GM19467 (cell line): ENCODE results near the gene CCDC188.

Experiments
- ATAC-seq: cut with Tn5 transposase; IDR thresholded peaks from one replicate; pipeline ENCODE4 v1.9.1; 2021; ENCODE audit warnings: mild to moderate bottlenecking, moderate library complexity; ENCODE audit not compliant: unreplicated experiment

The CCDC188 gene

DNA sequence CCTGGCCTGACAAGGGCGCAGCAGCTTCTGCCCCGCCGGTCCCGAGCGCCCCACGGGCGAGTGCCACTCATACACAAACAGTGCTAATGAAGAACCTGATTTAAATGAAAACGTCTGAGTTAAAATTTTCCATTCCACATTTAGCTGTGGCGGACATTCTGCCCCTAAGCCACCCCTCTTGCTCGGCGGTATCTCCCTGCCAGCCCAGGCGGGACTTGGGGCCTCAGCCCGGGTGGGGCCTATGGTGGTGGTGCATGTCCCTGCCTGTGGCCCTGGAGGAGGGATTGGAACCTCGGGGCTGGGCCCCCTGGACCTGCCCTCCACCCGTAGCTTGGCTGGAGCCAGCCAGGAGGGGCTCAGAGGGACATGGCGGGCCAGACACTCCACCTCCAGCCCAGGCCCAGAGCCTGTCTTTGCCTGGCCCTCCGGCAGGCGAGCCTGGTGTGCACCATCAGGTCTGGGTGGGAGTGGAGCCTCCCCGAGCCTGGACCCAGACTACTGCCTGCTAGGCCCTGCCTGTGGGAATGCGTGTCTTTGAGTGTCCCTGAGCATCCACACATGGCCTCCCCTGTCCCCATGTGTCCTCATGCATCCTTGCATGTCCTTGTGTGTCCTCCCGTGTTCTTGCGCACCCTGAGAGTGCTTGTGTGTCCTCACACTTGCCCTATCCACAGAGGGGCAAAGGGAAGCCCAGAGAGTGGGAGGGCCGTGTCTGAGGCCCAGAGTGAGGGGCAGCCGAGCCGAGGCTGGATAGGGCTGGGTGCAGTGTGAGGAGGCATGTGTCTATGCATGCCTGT lies 14.9 kb downstream of the CCDC188 start:
- no peak for ATAC-seq

DNA sequence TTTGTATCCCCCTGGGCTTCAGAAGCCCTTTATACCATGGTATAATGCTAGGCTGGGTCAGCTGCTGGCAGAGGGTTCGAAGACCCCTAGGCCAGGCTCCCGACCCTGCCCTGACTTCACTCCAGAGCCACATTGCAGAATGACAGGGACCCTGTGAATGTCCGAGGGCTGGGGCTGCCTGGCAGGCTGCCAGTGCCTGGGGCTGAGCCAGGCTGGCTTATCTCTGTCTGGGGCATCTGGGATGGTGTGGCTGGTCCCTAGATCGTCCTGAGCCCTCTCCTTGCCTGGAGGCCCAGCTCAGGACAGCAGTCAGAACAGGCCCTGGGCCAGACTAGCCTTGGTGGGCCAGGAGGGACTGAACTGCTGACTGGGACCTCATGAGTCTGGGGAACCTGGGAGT lies 15.6 kb downstream of the CCDC188 start:
- ATAC-seq, result no peak

DNA sequence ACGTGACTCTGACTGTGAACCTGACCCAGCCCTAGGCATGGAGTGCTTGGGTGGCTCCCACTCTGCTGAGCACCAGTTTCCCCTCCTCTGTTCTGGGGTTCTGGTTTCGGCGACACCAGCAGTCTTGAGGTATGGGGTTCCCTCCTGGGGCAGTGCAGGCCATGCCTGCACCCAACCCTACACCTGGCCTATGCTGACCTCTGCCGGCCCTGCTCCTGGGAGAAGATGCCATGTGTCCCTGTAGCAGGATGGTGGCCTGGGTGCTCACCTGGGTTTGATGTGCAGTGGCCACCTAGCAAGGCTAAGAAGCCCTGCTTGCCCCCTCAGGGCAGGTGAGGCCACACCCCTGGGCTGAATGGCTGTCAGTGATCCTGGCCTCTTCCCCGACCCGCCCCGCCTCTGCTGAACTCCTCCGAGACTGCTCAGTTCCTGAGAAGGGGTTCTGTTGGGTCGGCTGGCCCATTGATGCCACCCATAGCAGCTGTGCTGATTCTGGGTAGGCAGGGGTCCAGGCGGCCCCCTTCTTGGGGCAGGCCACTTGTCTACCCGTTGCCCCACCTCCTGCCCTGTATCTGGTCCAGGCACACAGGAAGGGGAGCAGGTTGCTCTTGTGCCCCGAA lies 16.8 kb downstream of the CCDC188 start:
- no peak for ATAC-seq

DNA sequence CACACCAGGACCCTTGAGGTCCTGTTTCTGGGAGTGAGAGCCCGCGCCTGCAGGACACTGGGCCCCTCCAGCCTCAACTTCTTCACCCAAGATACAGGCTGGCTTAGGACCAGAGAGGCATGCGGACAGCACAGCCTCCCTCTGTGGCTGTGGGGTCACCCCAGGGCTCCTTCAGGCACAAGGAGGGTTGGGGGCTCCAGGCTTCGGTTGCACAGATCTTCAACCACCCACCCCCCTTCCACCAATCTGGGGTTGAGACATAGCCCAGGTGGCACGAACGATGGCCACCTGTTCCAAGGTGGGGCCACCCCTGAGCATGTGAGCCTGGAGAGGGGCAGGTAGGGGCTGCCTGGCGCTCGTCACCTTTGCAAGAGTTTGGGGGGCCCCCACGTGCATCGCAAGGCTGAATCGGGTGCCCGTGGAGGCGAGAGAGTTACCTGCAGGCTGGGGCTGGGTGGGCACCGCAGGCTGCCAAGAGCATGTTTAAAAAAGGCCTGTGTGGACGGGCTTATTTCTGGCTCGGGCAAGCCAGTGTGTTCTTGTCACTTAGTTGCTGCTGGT lies 18.1 kb downstream of the CCDC188 start:
- ATAC-seq, result no peak

DNA sequence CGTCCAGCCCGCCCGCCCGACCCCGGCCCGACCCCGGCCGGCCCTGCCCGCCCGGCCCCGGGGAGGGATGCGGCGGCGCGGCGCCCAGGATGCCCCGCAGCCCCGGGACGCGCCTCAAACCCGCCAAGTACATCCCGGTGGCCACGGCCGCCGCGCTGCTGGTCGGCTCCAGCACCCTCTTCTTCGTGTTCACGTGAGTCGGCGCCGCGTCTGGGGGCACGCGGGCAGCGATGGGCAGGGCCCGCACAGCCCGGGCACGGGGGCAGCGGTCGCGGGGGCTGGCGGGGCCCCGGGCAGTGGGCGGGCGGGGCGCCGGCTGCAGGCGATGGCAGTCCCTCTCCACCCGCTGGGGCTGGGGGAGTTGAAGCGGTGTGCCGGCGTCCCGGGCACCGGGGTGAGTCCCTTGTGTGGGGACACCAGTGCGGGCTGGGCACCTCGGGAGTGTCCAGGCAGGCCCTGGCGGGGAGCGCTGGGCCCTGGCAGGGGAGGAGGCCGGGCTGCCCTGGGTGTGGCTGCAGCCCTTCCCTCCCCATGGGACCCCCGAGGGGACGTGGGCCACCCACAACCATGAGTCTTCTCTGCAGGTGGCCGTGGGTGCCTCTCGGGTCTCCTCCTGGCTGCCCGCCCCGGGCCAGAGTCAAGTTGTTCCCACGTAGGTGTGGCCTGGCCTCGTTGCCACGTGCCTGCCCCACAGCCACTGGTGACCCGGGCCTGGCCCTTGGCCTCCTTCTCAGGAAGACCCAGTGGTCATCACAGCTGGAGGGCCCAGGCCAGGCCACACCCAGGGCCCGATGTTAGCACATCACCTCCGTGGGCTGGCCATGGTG lies 18.8 kb downstream of the CCDC188 start:
- no peak for ATAC-seq

DNA sequence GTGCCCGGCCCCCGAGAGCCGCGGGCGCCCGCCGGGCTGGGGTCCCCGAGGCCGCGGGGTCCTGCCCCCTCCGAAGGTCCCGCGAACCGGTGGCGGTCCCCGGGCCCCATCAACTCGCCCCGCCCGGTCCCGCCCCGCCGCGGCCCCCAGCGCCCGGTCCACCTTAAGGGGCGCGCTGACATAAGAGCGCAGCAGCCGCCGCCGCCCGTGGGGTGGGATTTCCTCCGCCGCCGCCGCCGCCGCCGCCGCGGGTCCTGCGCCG lies 19.3 kb downstream of the CCDC188 start, which contains the start of gene ZDHHC8:
ZDHHC8 (plus strand) TSS at position 208 of the 262 bp plus-strand sequence. CDS start 144 bp downstream, outside the sequence.
- ATAC-seq, result no peak

DNA sequence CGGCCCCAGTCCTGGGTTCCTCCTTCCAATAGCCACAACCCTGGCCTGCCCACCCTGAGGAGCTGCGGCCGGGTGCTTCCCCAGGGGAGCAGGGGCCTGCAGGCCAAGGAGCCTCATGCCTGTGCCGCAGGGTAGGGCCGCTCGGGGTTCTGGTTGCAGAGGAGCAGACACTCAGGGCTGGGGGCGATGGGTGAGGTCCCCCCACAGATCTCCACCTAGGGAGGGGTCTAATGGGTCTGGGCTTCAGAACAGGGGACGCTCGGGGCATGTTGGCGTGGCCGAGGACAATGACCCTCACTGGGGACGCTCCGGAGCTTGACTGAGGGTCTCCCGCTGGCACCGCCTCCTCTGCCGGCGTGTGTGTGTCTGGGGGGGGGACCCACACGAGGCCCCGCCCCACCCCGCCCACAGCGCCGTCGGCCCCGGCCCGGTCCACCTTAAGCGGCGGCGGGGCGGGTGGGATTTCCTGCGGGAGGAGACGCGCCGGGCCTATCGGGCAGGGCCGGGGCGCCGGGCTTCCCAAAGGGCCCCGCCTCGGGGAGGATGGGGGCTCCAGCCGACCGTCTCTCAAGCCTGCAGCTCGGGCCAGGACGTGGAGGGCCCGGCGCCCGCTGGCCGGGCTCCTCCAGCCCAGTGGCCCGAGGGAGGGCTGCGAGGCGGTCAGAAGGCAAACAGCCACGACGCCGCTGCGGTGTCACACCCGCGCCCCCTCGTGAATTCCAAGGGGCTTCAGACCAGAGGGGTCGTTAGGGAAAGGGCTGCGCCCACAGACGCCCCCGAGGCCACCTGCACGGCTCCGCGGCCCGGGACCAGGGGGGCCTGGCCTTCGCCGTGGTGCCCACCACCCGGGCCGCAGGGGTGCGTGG lies 19.9 kb downstream of the CCDC188 start:
- ATAC-seq, result peak; percentile 38

DNA sequence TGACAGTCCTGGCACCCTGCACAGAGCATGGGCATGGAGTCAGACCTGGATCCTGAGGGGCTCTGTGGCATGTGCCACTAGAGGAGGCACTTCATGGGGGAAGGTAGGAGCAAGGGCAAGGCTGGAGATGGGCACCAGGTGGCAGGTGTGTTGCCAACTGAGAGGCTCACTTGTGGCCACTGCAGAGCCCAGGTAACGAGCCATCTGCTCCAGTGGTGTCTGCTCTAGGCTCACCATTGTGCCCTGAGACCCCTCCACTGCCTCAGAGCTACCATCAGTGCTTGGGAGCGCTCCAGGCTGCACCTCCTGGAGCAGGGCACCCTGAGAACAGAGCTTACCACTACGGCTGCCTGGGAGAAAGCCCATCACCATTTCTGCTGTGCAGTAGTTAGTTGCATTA lies 20.5 kb downstream of the CCDC188 start:
- ATAC-seq, result no peak

DNA sequence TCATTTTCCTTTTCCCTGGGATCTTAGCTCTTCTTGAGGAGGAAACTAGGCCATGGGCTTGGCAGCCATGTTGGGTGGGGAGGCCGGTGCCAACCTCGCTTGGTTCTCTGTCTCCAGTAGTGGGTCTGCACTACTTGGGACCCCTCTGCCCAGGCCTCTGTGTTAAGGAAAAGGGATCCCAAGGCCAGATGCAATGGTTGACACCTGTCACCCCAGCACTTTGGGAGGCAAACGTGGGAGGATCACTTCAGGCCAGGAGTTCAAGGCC lies 21.2 kb downstream of the CCDC188 start:
- no peak for ATAC-seq

DNA sequence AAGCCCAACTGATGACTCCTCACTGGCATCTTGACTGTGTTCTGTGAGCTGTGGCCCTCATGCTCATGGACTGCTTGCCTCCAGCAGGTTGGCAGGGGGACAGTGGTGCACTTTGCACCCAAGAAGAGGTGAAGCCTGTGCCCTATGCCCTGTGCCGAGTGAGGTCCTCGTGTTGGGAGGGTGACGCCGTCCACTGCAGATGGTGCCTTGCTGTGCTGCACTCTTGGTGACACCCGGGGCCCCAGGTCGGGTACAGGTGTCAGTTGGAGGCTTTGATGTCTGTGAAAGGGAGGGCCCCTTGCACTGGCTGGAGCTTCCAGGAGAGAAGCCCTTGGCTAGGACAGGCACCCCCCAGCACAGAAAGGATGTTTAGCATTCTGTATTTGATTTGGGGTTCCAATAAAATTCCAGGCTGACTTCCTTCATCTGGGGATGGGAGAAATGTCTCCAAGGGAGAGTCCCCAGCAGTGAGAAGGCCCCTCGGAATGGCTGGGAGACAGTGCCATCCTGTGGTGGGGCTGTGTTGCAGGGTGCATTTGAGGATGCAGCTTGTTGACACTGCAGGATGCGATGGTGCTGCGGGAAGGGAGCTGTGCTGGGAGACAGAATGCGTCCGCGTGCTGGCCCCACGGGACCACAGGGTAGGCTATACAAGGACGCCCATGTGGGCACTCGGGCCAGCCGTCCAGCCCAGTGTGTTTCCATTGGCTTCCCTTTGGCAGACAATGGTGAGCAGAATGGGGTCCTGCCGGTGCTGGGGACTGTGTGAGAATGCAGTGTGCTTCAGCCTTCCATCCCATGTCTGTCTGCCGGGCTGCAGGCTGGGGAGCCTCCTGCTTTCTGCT lies 21.7 kb downstream of the CCDC188 start:
- no peak for ATAC-seq

DNA sequence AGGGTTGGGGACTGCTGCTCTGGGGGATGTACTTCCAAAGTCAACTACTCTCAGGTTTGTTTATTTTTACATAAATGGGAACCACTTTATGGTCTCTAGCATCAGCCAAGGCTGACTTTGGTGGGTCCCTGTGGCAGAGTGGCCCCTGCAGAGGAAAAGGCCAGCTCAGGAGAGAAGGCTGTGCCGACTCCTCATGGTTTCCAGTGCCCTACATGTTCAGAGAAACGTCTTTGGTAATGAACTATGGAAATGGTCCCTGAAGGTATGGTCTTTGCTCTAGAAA lies 22.3 kb downstream of the CCDC188 start:
- no peak for ATAC-seq

DNA sequence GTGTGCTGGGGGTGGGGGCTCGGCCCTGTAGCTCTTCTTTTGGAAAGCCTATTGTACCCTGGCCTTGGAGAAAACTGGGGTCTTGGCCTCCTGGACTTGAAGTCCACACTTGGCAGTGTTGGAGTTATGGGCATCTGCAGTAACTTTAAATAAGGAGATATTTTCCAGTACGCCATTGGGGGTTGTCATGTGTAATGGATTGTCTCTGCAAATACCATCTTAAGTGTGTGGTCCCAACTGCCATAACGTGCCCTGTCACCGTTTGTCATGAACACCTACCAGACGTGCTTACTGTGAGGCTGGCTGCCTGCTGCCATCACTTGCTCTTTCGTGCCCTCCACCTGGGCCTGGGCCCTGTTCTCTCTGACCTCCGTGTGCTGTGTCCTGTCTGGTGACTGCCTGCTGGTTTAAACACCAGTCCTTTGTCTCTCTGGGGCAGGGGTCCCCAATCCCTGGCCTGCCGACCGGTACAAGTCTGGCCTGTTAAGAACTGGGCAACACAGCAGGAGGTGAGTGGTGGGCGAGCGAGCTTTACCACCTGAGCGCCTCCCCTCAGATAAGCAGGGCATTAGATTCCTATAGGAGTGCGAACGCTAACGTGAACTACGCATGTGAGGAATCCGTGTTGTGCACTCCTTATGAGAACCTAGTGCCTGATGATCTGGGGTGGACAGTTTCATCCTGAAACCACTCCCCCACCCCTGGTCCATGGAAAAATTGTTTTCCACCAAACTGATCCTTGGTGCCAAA lies 22.8 kb downstream of the CCDC188 start:
- no peak for ATAC-seq

DNA sequence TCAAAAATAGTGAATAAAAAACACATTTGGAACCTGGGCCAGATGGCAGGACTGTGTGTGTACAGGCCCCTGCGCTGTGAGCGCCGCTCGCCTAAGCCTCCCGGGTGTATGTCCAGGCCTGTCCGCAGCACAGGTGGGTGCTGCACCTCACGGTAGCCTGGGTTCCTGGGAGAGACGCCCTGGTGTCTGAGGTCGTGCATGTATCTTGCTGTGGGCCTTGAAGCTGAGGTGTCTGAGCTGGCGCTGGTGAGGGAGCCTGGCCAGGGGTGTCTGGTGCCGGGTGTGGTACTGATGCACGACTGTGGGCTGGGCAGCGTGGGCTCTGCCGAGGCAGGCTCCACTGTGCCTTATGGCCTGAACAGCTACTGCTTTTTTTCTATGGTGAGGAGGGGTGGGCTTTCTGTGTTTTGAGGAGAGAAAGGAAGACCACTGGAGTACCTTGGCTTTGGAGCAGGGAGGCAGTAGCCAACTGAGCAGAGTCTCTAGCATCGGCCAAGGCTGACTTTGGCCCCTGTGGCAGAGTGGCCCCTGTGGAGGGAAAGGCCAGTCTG lies 23.5 kb downstream of the CCDC188 start:
- no peak for ATAC-seq

DNA sequence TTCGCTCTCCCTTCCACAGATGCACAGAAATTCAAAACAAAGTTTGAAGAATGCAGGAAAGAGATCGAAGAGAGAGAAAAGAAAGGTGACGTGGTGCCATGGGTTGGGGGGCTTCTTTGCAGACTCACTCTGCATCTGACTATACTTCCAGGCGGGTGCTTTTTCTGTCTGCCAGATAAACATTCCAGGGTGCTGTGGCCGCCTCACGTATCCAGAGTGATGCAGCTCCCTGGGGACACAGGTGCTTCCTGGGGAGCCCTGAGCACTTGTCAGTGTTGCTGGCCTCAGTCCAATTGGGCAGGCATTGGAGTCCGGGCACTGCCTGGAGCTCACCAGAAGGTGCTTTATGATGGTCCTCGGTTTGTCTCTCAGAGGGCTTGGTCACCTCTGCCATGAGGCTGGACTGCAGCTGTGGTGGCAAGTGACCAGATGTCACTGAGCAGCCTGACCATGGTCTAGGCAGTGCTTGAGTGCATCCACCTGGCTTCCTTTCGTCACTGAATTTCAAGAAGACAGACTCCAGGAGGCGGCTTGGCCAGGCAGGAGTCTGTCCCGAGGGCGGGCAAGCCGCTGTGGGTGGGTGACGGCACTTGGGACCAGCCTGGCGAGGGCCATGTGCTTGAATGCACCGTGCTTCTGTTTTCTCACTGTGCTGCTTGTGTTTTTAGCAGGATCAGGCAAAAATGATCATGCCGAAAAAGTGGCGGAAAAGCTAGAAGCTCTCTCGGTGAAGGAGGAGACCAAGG lies 24.4 kb downstream of the CCDC188 start:
- ATAC-seq, result no peak

DNA sequence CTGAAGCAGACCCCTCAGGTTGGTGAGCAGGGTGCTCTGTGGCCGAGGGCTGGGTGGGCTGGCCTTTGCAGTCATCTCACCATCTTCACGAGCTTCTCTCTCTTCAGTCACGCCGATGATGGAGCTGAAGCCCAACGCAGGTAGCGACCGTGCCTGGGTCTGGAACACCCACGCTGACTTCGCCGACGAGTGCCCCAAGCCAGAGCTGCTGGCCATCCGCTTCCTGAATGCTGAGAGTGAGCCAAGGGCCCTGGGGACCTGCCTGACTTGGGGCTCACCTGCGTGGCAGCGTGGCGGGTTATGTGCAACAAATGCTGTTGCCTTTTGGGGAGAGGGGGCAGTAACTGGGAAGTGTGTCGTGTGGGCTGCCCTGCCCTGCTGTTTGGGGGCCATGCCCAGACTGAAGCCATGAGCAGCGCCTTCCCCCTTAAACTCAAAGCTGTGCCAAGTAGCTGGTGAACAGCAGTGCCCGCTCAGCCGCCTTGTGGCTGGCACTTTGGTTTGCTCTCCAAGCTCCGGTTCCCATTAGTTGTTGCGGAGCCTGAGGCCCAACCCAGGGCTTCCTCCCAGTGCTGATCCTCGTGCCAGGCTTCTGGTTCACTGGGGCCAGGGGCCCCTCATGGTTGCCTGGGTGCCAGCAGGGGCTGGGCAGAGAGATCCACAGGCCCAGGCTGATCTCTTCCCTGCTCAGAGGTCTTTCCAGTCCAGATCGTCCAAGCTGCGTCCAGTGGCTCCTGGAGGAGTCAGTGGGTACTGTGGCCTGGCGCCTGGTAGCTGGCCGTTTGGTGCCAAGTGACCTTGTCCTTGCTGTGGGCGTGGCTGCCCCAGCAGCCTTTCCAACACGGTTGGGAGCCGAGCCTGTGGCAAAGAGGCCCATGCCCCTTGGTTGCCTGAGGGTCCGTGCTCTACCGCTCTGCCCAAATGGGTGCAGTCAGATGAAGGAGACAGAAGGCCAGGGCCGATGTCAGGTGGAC lies 25.4 kb downstream of the CCDC188 start:
- no peak for ATAC-seq

DNA sequence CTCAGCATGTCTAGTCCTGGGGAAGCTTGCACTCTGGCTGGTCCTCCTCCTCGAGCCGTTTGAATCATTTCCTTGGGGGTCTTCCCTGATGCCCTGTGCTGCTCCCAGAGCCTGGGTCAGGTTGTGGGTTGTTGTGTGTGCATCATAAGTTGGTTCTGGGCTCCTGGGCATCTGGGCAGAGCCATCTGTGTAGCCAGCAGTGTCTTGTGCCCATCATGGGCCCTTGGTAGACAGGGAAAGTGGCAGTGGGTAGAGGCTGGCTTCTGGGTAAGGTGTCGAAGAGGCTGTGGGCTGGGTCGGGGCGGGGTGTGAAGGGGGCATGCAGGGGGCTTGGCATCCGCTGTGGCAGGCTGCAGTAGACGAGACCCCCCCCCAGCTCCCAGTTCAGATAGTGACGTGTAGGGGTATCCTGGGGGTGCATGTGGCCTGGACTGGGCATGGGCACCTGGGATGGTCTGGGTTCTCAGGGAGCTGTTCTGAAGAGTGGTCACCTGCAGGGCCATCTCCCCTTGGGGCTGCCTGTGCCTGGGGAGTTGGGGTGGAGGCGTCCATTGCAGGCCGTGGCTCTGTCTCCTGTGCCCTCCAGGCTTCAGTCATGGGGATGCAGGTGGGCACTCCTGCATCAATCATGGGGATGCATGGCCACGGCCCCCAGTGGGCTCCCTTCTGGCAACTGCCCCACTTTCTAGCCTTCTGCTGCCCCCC lies 26.6 kb downstream of the CCDC188 start:
- no peak for ATAC-seq
